ENCODE results near the gene PIGL.

Gene PIGL

DNA sequence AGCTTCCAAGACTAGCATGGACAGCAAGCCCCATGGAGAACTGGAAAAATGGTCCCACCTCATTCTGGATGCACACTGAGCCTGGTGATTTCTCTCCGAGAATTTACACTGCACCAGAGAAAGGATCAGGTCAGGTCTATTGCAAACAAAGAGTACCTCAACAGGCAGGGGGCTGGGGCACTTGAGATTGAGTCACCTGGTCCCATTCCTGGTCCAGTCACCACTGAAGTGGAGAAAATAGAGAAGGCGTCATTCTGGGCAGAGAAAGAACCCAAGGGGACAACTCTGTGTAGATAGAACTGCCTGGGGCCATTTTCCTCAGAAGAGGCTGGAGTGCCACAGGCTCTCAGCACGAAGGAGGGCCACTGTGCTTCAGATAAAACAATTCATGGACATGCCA lies 97.8 kb downstream of the PIGL start:
- DNase-seq, result no peak

DNA sequence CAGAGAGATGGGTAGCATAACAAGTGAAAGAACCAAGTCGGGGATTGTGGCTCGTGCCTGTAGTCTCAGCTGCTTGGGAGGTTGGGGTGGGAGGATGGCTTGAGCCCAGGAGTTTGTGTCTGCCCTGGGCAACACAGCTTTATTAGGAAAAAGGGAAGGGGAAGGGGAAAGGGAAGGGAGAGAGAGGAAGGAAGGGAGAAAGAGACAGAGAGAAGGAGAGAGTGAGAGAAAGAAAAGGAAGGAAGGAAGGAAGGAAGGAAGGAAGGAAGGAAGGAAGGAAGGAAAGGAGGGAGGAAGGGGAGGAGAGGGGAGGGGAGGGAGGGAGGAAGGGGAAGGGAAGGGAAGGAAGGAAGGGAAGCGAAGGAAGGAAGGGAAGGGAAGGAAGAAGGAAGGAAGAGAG lies 103.0 kb downstream of the PIGL start:
- DNase-seq, result no peak

DNA sequence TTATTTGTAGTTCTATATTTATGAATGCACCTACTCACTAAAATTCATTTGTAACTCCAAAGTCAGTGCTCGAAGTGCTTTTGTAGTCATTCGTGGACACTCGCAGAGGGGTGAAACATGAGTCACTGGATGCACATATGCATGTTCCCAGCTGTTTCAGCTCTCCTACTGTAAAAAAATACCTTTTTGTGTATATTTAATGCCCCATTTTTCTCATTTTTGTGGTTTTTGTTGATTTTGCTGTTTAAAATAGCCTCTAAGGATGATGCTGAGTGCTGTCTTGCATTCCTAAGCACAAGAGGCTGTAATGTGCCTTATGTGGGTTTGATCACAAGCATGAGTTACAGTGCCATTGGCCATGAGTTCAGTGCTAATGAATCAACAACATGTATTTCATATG lies 105.6 kb downstream of the PIGL start:
- DNase-seq, result no peak

DNA sequence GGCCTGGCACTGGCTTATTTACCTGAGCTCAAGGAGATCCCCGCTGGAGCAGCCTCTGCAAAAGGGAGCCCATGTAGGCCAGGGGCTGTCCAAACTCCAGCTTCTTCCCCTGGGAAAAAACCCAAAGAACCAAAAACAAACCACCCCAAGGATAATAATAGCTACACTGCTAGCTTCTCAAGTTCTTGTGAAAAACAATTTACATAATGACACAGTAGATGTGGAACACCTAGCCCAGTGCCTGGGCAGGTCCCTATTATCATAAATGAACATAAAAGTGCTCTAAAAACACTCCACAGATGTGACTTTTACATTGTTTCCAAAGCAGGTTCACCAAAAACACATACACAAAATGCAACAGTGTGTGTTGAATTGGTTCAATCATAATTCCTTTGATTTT lies 109.0 kb downstream of the PIGL start:
- DNase-seq, result no peak

DNA sequence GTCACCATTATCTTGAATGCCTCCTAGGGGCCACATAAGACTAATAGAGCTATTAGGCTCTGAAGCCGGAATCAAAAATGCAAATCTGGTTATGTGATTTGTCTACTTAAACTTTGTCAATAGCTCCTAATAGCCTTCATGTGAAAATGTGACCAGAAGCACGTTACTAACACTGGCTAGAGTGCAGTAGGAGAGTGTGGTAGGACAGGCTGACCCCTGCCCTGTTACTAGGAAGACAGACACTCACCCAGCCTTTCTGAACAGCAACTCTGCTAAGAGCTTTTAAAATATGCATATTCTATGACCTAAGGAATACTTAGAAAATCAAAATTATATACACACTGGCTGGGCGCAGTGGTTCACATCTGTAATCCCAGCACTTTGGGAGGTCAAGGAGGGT lies 110.0 kb downstream of the PIGL start:
- no peak for DNase-seq

DNA sequence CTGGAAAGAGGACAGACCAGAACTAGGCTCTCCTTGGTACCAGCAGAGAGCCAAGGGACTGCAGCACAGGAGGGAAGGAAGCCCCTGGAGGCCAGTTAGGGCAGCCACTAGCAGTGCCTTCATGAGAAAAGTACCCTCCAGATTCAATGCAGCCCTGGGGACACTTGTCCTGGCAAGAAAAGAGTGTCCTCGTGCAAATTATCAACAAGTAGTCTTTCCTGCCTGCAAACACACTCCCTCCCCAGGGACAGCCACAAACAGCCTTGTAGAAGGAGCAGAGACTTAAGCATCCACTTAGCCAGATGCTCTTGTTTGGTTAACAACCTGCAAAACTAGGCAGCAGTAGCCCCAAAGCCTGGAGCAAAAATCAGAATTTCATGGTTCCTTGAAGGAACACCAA lies 112.0 kb downstream of the PIGL start:
- no peak for DNase-seq

DNA sequence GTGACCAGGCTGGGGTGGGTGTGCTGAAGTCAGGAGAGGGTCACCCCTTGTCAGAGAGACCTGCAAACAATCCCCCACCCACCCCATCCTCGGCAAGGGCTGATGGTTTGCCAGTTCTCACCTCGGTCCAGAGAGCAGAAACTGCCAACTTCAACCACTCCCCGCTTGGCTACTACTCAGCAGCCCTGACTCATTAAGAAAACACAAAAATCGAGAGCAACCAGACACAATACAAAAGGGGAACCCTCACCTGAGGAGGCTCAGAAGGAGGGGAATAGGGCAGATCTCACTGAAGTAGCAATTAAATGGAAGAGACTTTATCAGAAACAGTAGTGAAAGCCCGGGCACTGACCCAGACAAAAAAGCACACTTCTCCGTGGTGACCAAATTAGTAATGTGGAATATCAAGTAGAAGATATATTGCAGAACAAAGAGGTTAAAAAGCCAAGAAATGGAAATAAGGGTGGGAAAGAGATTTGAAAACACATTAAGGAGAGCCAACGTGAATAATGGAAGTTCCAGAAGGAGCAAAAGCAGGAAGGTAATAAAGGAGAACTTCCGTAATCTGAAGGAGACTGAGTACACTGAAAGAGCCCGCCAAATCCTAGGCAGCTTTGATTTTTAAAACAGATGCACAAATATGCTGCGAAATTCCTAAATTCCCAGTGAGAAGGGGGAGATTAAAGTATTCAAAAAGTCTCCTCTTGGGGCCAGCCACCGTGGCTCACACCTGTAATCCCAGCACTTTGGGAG lies 112.7 kb downstream of the PIGL start:
- DNase-seq, result no peak

DNA sequence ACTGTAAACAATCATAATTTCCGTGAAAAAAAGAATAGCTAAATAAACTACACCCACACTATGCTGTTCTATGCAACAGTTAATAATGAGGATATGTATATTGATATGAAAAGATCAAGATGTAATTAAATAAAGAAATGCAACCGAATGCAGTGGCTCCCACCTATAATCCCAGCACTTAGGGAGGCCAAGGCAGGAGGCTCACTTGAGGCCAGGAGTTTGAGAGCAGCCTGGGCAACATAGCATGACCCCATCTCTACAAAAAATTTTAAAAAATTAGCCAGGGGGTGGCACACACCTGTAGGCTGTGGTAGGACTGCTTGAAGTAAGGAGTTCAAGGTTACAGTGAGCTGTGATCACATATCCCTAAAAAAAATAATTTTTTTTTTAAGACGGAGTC lies 121.4 kb downstream of the PIGL start:
- no peak for DNase-seq

DNA sequence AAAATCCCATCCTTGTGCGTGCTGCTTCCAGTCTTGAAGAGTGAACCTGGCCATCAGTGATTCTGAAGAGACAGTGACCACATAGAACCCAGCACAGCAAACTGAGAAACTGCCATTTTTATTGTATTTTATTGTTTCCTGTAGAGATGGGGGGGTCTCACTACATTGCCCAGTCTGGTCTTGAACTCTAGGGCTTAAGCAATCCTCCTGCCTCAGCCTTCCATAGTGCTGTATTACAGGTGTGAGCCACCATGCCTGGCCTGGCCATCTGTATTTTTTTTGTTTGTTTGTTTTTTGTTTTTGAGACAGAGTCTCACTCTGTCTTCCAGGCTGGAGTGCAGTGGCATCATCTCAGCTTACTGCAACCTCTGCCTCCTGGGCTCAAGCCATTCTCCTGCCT lies 122.4 kb downstream of the PIGL start:
- DNase-seq, result no peak

DNA sequence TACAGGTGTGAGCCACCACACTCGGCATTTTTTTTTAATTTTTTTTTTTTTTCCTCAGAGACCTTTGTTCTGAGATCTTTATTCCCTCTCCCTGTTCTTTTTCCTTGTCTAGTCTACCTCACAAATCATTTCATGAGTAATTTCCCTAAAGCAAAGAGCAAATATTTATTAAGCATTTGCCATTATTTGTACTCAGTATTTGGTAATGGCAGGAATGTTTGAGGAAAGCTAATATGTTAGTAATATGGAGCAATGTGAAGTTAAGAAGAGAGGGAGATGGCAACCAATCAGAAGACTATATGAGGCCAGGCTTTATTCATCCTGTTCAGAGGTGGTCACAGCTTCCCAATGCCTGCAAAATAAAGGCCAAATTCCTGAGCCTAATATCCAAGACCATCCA lies 122.9 kb downstream of the PIGL start:
- no peak for DNase-seq

DNA sequence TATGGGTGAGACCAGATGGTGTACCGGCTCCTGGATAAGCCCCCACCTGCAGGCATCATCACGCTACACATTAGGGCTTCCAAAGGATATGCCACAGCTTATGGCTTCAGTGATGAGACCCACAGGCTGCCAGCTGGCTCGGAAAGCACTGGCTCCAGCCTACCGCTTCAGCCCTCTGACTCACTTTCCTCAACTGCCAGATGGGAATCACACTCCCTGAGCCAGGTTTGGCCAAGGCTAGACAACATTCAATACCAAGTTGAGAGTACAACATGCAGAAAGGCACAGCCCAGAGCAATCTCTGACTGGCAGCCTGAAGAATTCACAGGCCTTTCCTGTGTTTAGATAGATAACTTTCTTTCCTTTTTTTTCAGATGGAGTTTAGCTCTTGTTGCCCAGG lies 126.0 kb downstream of the PIGL start:
- no peak for DNase-seq

DNA sequence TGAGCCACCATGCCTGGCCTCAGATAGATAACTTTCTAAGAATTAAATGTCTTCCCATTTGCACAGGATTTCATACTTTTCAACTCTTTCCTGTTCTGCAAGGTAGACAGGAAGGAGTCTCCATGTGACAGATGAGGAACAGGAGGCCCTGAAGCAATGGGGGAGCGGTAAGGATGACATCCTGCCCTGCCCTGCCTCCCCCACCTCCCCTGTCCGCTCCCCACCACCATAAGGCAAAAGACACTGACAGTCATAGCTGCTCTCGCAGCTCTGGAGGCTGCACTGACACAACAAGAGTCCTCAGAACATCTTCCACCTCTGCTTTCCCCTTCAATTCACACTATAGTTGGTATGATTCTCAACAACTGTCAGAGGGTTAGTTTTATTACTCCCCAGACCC lies 126.6 kb downstream of the PIGL start:
- DNase-seq, result no peak

DNA sequence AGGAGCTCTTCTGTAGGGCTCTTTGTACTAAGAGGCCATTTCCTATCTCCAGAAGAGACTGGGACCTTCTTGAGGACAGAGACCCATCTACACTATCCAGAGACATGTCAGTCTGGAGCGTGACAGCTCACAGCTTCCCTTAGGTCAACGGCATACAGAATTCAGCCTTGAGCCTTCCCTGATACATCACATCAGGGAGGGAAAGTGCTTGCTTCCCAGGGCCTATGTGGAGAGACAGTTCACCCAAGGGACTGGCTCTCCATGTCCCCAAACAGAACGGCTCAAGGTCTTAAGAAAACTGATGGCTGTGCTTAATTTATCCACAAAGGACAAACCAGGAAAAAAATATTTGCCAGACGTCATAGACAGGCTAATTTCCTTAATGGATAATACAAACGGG lies 128.6 kb downstream of the PIGL start:
- no peak for DNase-seq

DNA sequence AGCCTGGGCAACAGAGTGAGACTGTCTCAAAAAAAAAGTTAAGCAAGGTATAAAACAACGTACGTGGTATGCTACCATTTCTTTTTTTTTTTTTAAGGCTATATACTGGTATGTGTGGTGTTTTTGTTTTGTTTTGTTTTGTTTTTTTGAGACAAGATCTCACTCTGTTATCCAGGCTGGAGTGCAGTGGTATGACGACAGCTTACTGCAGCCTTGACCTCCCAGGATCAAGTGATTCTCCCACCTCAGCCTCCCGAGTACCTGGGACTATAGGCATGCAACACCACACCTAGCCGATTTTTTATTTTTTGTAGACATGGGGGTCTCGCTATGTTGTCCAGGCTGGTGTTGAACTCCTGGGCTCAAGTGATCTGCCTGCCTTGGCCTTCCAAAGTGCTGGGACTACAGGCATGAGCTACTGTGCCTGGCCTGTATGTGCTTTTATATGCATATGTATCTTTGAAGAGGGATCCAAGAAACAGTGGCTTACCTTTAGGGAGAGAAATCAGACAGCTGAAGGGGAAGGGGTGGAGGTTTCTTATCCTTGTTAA lies 129.8 kb downstream of the PIGL start:
- DNase-seq, result no peak

DNA sequence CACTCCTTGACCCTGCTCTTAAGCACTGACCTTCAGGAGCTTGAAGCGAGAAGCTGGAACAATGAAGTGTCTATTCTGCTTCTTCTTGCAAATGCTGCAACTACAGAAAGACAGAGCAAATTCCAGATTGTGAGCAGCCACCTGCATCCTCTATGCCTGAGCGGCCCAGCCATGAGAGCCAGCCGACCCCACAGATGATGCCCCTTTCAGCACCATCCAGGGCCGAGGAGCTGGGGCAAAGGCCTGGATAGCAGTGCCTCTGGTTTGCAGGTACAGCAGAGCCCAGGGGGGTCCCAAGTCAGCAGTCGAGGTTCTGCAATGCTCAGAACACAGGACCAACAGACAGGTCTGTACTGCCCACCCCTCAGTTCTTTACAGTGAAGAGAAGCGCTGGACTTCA lies 131.6 kb downstream of the PIGL start:
- no peak for DNase-seq

DNA sequence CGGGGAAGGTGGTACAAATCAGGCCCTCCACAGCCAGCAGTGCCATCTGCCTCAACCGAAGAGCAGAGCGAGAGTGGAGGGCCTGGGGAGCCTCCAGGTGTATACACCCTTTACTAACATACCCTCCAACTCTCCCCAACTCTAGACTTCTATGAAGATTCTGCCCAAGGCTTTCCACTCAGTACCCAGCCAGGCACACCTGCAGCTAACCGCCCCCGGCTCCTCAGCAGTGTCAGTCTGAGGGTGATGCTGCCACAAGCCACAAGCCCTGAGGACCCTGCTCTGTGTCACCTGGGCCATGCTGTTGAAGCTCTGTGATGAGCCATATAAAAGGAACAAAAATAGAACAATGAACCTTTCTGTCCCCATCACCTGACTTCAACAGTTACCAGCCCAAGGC lies 132.4 kb downstream of the PIGL start:
- DNase-seq, result no peak

DNA sequence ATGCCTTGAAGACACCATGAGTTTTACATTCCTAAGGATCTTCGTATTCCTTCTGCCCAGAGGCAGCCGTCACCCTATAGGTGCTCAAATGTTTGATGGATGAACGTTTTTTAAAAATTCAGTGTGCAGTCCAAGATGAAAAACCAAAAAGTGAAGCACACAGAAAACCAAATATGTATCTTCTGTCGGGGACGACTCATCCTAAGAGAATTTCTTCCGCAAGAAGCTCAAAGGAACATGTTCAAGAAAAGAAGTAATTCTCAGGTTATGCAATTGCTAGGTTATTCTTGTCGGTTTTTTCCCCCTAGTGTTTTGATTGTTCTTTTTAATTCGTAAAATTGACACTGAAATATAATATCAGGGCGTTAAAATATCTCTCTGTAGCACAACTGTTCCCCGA lies 134.8 kb downstream of the PIGL start:
- no peak for DNase-seq

DNA sequence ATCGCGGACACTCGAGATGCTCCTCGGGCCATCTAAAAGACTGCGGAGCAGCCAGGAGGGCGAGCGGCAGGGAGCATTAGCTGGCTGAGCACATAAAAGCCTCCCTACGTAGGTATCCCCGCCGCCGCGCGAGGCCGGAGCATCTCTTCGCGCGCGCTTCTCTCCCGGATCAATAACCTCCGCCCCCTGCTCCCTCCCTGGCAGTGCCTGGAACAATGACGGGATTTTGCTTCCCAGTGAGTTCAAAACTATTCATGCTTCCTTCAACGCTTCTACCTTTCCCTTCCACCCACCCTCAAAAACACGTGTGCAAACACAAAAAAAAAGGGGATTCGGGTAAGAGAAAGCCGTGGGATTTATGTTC lies 135.3 kb downstream of the PIGL start:
- peak; percentile 60 to 63 for DNase-seq

DNA sequence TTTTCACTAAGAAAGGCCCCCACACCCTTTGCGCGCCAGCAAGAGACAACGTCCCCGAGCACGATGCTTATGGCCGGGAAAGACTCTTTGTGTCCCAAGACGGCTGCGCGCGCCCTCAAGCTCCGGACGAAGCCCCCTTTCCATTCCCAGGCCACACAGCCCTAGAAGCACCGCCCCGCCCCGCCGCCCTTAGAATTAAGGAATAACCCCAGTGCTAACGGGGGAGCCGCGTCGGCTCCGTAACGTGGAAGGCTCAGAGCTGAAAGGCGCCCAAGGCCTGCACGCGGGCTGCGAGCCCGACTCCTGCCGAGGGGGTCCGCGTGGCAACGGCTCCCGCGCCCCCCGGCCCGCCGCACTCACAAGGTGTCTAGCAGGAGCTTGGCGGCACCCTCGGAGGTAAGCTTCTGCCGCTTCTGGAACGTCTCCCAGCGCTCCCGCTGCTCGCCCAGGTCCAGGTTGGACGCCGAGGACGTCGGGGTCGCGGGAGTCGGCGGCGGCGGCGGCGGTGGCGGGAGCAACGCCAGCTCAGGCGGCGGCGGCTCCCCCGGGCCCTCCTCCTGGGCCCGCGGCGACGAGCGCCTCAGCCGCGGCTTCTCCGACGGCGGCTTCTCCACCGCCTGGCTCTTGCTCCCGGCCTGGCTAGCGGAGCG lies 135.8 kb downstream of the PIGL start:
- DNase-seq, result peak in 1 of 2 experiments; percentile 52

DNA sequence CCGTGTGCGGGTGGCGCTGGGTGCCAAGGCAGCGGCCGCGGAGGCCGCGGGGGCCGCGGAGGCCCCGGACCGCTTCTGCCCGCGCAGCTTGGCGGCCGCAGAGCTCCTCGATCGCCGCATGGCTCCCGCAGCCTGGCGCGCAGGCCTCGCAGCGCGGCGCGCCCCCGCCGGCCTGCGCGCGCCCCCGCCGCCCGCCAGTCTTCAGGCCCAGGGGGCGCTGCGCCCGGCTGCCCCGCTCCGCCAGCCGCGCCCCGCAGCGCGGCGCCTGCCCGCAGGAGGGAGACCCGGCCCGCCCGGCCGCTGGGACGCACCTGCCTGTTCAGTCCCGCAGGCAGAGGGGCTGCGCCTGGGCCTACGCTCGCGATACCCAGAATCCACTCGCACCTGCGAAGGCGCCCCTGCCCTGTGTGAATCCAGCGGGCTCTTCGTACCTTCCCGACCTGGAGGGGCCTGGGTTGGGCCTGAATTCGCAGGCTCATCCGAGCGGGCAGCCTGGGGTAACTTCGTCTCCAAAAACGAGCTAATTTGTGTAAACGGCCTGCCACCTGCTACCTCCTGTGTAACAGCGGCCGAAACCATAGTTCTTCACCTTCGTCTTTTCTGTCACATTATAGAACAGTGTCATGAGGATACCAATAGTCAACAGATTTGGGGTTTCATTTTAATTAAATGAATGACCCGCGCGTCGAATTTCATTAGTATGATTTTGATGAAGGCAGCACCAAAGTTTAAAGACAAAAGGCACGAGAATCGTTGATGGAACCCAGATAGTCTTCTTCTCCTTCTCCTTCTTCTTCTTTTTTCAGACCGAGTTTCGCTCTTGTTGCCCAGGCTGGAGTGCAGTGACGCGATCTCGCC lies 136.5 kb downstream of the PIGL start, which contains the start of gene CENPV:
Gene CENPV (minus strand): TSS at position 153 of the 858 bp plus-strand sequence. CDS start 33 bp downstream, at position 120.
- DNase-seq, result peak; percentile 26 to 67

DNA sequence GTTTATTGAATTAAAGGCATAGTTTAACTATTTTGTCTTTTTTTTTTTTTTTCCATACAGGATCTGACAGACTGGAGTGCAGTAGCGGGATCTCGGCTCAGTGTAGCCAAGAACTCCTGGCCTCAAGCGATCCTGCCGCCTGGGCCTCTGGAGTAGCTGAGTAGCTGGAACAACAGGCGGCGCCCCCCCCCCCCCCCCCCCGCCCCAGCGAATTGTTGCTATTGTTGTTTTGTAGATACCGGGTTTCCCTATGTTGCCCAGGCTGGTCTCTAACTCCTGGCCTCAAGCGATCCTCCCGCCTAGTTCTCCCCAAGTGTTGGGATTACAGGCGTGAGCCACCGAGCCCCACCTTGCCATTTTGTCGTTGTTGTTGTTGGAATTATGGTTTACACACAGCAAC lies 137.6 kb downstream of the PIGL start:
- DNase-seq, result no peak

DNA sequence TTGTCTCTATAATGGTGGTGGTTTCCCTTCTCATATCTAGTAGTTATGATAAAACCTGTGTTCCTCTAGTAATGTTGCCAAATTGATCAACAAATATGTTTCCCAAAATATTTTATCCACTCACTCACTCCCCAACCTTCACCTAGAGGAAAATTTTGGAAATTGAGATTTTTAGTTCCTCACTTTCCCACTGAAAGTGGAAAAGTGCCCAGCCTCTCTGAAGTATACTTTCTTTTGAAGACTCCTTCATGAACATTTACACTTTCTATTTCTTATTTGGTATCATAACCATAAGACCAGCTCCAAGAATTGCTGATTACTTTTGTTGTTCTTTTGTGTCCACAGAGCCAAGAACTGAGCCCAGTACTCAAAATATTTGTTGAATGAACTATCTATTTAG lies 141.4 kb downstream of the PIGL start:
- no peak for DNase-seq

DNA sequence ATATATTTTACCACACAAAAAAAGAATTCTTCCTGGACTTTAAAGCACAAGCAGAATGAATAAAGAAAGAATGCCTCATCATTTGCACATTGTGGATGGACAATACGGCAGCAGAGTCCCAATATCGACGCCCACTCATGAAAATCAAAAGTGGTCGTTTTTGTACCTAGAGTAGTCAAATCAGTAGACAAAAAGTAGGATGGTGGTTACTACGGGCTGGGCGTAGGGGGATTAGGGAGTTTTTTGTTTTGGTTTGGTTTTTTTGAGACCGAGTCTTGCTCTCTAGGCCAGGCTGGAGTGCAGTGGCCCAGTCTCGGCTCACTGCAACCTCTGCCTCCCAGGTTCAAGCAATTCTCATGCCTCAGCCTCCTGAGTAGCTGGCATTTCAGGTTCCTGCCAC lies 144.9 kb downstream of the PIGL start:
- DNase-seq, result no peak
